SHP77 treated with DMSO at 0.1 percent for 48 hours (cell line): ENCODE data around the gene ASPA.
A peak's percentile ranks its signal among the peaks of the same experiment; 100 is the strongest.

Experiments
- DNase-seq: peaks from one replicate; lab custom pipeline; 2025; lab: John Stamatoyannopoulos, UW

Gene ASPA

GRCh38 chr17:3534881-3535252 lies 59.1 kb downstream of the ASPA start:
- no peak for DNase-seq

- DNase-seq, result peak; percentile 68
Observed at GRCh38 chr17:3535253-3535995, 59.6 kb downstream of the ASPA start.

GRCh38 chr17:3536716-3537115 lies 60.9 kb downstream of the ASPA start:
- no peak for DNase-seq

- no peak for DNase-seq
Observed at GRCh38 chr17:3539881-3540540, 64.2 kb downstream of the ASPA start.

GRCh38 chr17:3542410-3543088 lies 66.8 kb downstream of the ASPA start:
- no peak for DNase-seq

- no peak for DNase-seq
Observed at GRCh38 chr17:3543453-3543852, 67.7 kb downstream of the ASPA start.

GRCh38 chr17:3544365-3544764 lies 68.6 kb downstream of the ASPA start:
- no peak for DNase-seq

GRCh38 chr17:3545151-3545550 lies 69.4 kb downstream of the ASPA start:
- DNase-seq, result no peak

GRCh38 chr17:3546521-3546920 lies 70.7 kb downstream of the ASPA start:
- DNase-seq, result no peak

- DNase-seq, result no peak
Observed at GRCh38 chr17:3546997-3547396, 71.2 kb downstream of the ASPA start.

- no peak for DNase-seq
Observed at GRCh38 chr17:3547628-3548027, 71.8 kb downstream of the ASPA start.

GRCh38 chr17:3549610-3550162 lies 73.9 kb downstream of the ASPA start:
- DNase-seq, result no peak

GRCh38 chr17:3551189-3551588 lies 75.4 kb downstream of the ASPA start:
- no peak for DNase-seq

GRCh38 chr17:3552916-3553315 lies 77.1 kb downstream of the ASPA start:
- no peak for DNase-seq
